ENCODE measurements around the gene PAQR5. TPM values are rescaled to one million over a fixed set of nuclear protein-coding genes. Genes with fewer than 3 reads are reported as not detected.

The PAQR5 gene
- total RNA-seq, 1 donor from 2014 or later: not detected

- Mint-ChIP-seq H3K4me1 (ENCODE audit: low read depth) (no peaks in the 10 kb centered on the region), H3K9me3 (no peaks in the 10 kb centered on the region), H3K27ac (no peak overlapping the region), H3K27me3 (ENCODE audit: low read depth) (peaks cover 29% of the 10 kb centered on the region), H3K4me3 (ENCODE audit: low read depth) (no peak overlapping the region), H3K36me3 (ENCODE audit: low read depth) (no peaks in the 10 kb centered on the region)
- no peak for DNase-seq (ENCODE audit: low spot score)
- intact Hi-C loops (cut with micrococcal nuclease): no loop called here
Observed at GRCh38 chr15:69313432-69314000, 14.8 kb downstream of the PAQR5 start.

GRCh38 chr15:69314131-69314530 is 15.4 kb downstream of the PAQR5 start:
- no peak for DNase-seq (ENCODE audit: low spot score)
- H3K27me3 Mint-ChIP-seq (ENCODE audit: low read depth): peaks cover 25% of the 10 kb centered on the region
- no peaks in the 10 kb centered on the region for H3K36me3 Mint-ChIP-seq (ENCODE audit: low read depth)
- H3K4me1 Mint-ChIP-seq (ENCODE audit: low read depth): no peaks in the 10 kb centered on the region
- intact Hi-C loops (cut with micrococcal nuclease): no loop called here
- no peak overlapping the region for H3K4me3 Mint-ChIP-seq (ENCODE audit: low read depth)
- H3K9me3 Mint-ChIP-seq: no peaks in the 10 kb centered on the region
- no peak overlapping the region for H3K27ac Mint-ChIP-seq

GRCh38 chr15:69314736-69315135 is 16.0 kb downstream of the PAQR5 start:
- no peak overlapping the region for H3K27ac Mint-ChIP-seq
- intact Hi-C loops (cut with micrococcal nuclease): no loop called here
- no peak overlapping the region for H3K4me3 Mint-ChIP-seq (ENCODE audit: low read depth)
- DNase-seq (ENCODE audit: low spot score): no peak
- peaks cover 3% of the 10 kb centered on the region for H3K4me1 Mint-ChIP-seq (ENCODE audit: low read depth)
- H3K9me3 Mint-ChIP-seq: no peaks in the 10 kb centered on the region
- no peaks in the 10 kb centered on the region for H3K36me3 Mint-ChIP-seq (ENCODE audit: low read depth)
- peaks cover 25% of the 10 kb centered on the region for H3K27me3 Mint-ChIP-seq (ENCODE audit: low read depth)

- intact Hi-C loops (cut with micrococcal nuclease): no loop called here
- Mint-ChIP-seq H3K4me3 (ENCODE audit: low read depth) (no peak overlapping the region), H3K27ac (no peak overlapping the region), H3K9me3 (no peaks in the 10 kb centered on the region), H3K4me1 (ENCODE audit: low read depth) (peaks cover 8% of the 10 kb centered on the region), H3K27me3 (ENCODE audit: low read depth) (peaks cover 25% of the 10 kb centered on the region), H3K36me3 (ENCODE audit: low read depth) (no peaks in the 10 kb centered on the region)
- DNase-seq (ENCODE audit: low spot score): no peak
Observed at GRCh38 chr15:69315402-69316110, 16.8 kb downstream of the PAQR5 start.

- H3K27ac Mint-ChIP-seq: no peak overlapping the region
- no peak overlapping the region for H3K4me3 Mint-ChIP-seq (ENCODE audit: low read depth)
Observed at GRCh38 chr15:69316291-69316690, 17.6 kb downstream of the PAQR5 start.

GRCh38 chr15:69317392-69317841 is 18.7 kb downstream of the PAQR5 start:
- H3K4me3 Mint-ChIP-seq (ENCODE audit: low read depth): no peak overlapping the region
- no peaks in the 10 kb centered on the region for H3K36me3 Mint-ChIP-seq (ENCODE audit: low read depth)
- H3K27ac Mint-ChIP-seq: no peak overlapping the region
- no peak for DNase-seq (ENCODE audit: low spot score)
- H3K9me3 Mint-ChIP-seq: no peaks in the 10 kb centered on the region
- peaks cover 21% of the 10 kb centered on the region for H3K4me1 Mint-ChIP-seq (ENCODE audit: low read depth)
- intact Hi-C loops (cut with micrococcal nuclease): no loop called here
- H3K27me3 Mint-ChIP-seq (ENCODE audit: low read depth): peaks cover 18% of the 10 kb centered on the region

More at GRCh38 chr15:69316291-69316690, 17.6 kb downstream of the PAQR5 start:
- Mint-ChIP-seq H3K9me3 (no peaks in the 10 kb centered on the region), H3K4me1 (ENCODE audit: low read depth) (peaks cover 15% of the 10 kb centered on the region), H3K27me3 (ENCODE audit: low read depth) (peaks cover 22% of the 10 kb centered on the region), H3K36me3 (ENCODE audit: low read depth) (no peaks in the 10 kb centered on the region)
- intact Hi-C loops (cut with micrococcal nuclease): no loop called here
- no peak for DNase-seq (ENCODE audit: low spot score)

- no peaks in the 10 kb centered on the region for H3K9me3 Mint-ChIP-seq
Observed at GRCh38 chr15:69318033-69318432, 19.3 kb downstream of the PAQR5 start.

GRCh38 chr15:69319384-69320375 is 21.0 kb downstream of the PAQR5 start:
- intact Hi-C loops (cut with micrococcal nuclease): loop anchor here (1.0 to 10.0 kb wide), 5 partner anchors 148 to 1228 kb away; no protein-coding TSS in a partner anchor

More at GRCh38 chr15:69318033-69318432, 19.3 kb downstream of the PAQR5 start:
- Mint-ChIP-seq H3K4me1 (ENCODE audit: low read depth) (peaks cover 21% of the 10 kb centered on the region), H3K4me3 (ENCODE audit: low read depth) (no peak overlapping the region), H3K27me3 (ENCODE audit: low read depth) (peaks cover 24% of the 10 kb centered on the region), H3K36me3 (ENCODE audit: low read depth) (no peaks in the 10 kb centered on the region), H3K27ac (no peak overlapping the region)
- intact Hi-C loops (cut with micrococcal nuclease): no loop called here
- no peak for DNase-seq (ENCODE audit: low spot score)

GRCh38 chr15:69320977-69321554 is 22.4 kb downstream of the PAQR5 start:
- no peak for DNase-seq (ENCODE audit: low spot score)
- Mint-ChIP-seq H3K27ac (peak overlapping the region; percentile 50), H3K27me3 (ENCODE audit: low read depth) (peaks cover 40% of the 10 kb centered on the region), H3K4me3 (ENCODE audit: low read depth) (no peak overlapping the region), H3K9me3 (no peaks in the 10 kb centered on the region), H3K36me3 (ENCODE audit: low read depth) (no peaks in the 10 kb centered on the region), H3K4me1 (ENCODE audit: low read depth) (peaks cover 21% of the 10 kb centered on the region)
- intact Hi-C loops (cut with micrococcal nuclease): loop anchor here (1.0 to 10.0 kb wide), 5 partner anchors 146 to 1226 kb away; no protein-coding TSS in a partner anchor

More at GRCh38 chr15:69319384-69320375, 21.0 kb downstream of the PAQR5 start:
- no peaks in the 10 kb centered on the region for H3K9me3 Mint-ChIP-seq
- no peak for DNase-seq (ENCODE audit: low spot score)
- no peaks in the 10 kb centered on the region for H3K36me3 Mint-ChIP-seq (ENCODE audit: low read depth)
- H3K27me3 Mint-ChIP-seq (ENCODE audit: low read depth): peaks cover 33% of the 10 kb centered on the region
- H3K27ac Mint-ChIP-seq: no peak overlapping the region
- H3K4me3 Mint-ChIP-seq (ENCODE audit: low read depth): no peak overlapping the region
- H3K4me1 Mint-ChIP-seq (ENCODE audit: low read depth): peaks cover 21% of the 10 kb centered on the region

GRCh38 chr15:69323893-69324430 is 25.2 kb downstream of the PAQR5 start:
- H3K36me3 Mint-ChIP-seq (ENCODE audit: low read depth): no peaks in the 10 kb centered on the region
- H3K27me3 Mint-ChIP-seq (ENCODE audit: low read depth): peaks cover 39% of the 10 kb centered on the region
- intact Hi-C loops (cut with micrococcal nuclease): loop anchor here (5.0 to 10.0 kb wide), 3 partner anchors 143 to 1223 kb away; no protein-coding TSS in a partner anchor
- no peak overlapping the region for H3K4me3 Mint-ChIP-seq (ENCODE audit: low read depth)
- peaks cover 21% of the 10 kb centered on the region for H3K4me1 Mint-ChIP-seq (ENCODE audit: low read depth)
- no peak for DNase-seq (ENCODE audit: low spot score)
- H3K27ac Mint-ChIP-seq: no peak overlapping the region
- H3K9me3 Mint-ChIP-seq: no peaks in the 10 kb centered on the region

GRCh38 chr15:69324565-69324964 is 25.9 kb downstream of the PAQR5 start:
- intact Hi-C loops (cut with micrococcal nuclease): loop anchor here (5.0 to 10.0 kb wide), 3 partner anchors 143 to 1223 kb away; no protein-coding TSS in a partner anchor
- H3K4me1 Mint-ChIP-seq (ENCODE audit: low read depth): peaks cover 19% of the 10 kb centered on the region
- no peak overlapping the region for H3K27ac Mint-ChIP-seq
- H3K27me3 Mint-ChIP-seq (ENCODE audit: low read depth): peaks cover 41% of the 10 kb centered on the region
- no peak for DNase-seq (ENCODE audit: low spot score)
- H3K4me3 Mint-ChIP-seq (ENCODE audit: low read depth): no peak overlapping the region
- no peaks in the 10 kb centered on the region for H3K36me3 Mint-ChIP-seq (ENCODE audit: low read depth)
- H3K9me3 Mint-ChIP-seq: no peaks in the 10 kb centered on the region

GRCh38 chr15:69325456-69325971 is 26.8 kb downstream of the PAQR5 start:
- H3K27ac Mint-ChIP-seq: no peak overlapping the region
- no peak overlapping the region for H3K4me3 Mint-ChIP-seq (ENCODE audit: low read depth)
- intact Hi-C loops (cut with micrococcal nuclease): loop anchor here (10.0 kb wide), 1 partner anchor 1169 kb away; no protein-coding TSS in a partner anchor
- H3K9me3 Mint-ChIP-seq: no peaks in the 10 kb centered on the region
- H3K4me1 Mint-ChIP-seq (ENCODE audit: low read depth): peaks cover 13% of the 10 kb centered on the region
- DNase-seq (ENCODE audit: low spot score): no peak
- H3K27me3 Mint-ChIP-seq (ENCODE audit: low read depth): peaks cover 42% of the 10 kb centered on the region
- no peaks in the 10 kb centered on the region for H3K36me3 Mint-ChIP-seq (ENCODE audit: low read depth)

All from activated T-helper 2 cell treated with anti-CD3 and anti-CD28 coated beads, Interferon-gamma antibody, Interleukin-2, Interleukin-4, amounts not matched to agents 10 μg/mL and 5 μg/mL and 100 μg/mL, durations not matched to agents 14 hours and 24 hours and 36 hours (primary cell).